DND-41 (cell line): ENCODE measurements around the gene ADCY9.
"Not testable (repeated sequence)": the region's sequence is repeated elsewhere in the genome, so short reads cannot be mapped to it uniquely, and the experiment has no call there.

Experiments
- ATAC-seq: fragments of 200-7000 bp; cut with Tn5 transposase; 3 replicates; pipeline ENCODE4 v1.9.1; 2021; ENCODE audit warnings: low read depth; ENCODE audit not compliant: insufficient read depth
- DNase-seq: peaks from one replicate; pipeline ENCODE4 v3.0.0-alpha.2; 2020
- H2AFZ ChIP-seq: 2 replicates; pipeline ENCODE4 v1.6.0; 2012; ENCODE audit warnings: low read depth, low read length
- H3K27ac ChIP-seq: 2 replicates; pipeline ENCODE4 v1.5.1; 2012; ENCODE audit warnings: low read length, inconsistent platforms
- H3K27me3 ChIP-seq: fragments of 200-600 bp; sonication (generic); 2 replicates; pipeline ENCODE4 v1.6.0; 2012; ENCODE audit warnings: low read length, mild to moderate bottlenecking, inconsistent platforms; ENCODE audit not compliant: insufficient read depth, poor library complexity
- H3K36me3 ChIP-seq: 2 replicates; pipeline ENCODE4 v1.5.1; 2012; ENCODE audit warnings: low read length, inconsistent platforms; ENCODE audit not compliant: insufficient read depth
- H3K4me1 ChIP-seq: 2 replicates; pipeline ENCODE4 v1.5.1; 2012; ENCODE audit warnings: mild to moderate bottlenecking, low read length; ENCODE audit not compliant: insufficient read depth
- H3K4me2 ChIP-seq: 2 replicates; pipeline ENCODE4 v1.6.0; 2012; ENCODE audit warnings: mild to moderate bottlenecking, moderate library complexity, low read length, inconsistent platforms; ENCODE audit not compliant: insufficient read depth
- H3K4me3 ChIP-seq, 2 experiments: fragments of 200-600 bp in 1 of 2; shearing (Covaris generic) in 1 of 2; 2 replicates each; pipeline ENCODE4 v1.5.1; 2012 to 2016; ENCODE audit warnings: inconsistent platforms in 2 of 2, low read length in 2 of 2, mild to moderate bottlenecking in 2 of 2, low read depth in 1 of 2, moderate library complexity in 1 of 2
- H3K79me2 ChIP-seq: 2 replicates; pipeline ENCODE4 v1.6.0; 2012; ENCODE audit warnings: low read length, inconsistent platforms; ENCODE audit not compliant: insufficient read depth
- H3K9ac ChIP-seq: 2 replicates; pipeline ENCODE4 v1.6.0; 2012; ENCODE audit warnings: low read depth, mild to moderate bottlenecking, inconsistent platforms, low read length, moderate library complexity
- H3K9me3 ChIP-seq: 2 replicates; pipeline ENCODE4 v1.5.1; 2012; ENCODE audit warnings: low read length, moderate library complexity, mild to moderate bottlenecking, inconsistent platforms; ENCODE audit not compliant: insufficient read depth, severe bottlenecking
- H4K20me1 ChIP-seq: 2 replicates; pipeline ENCODE4 v1.6.0; 2012; ENCODE audit warnings: low read length; ENCODE audit not compliant: insufficient read depth
- CTCF ChIP-seq: IDR thresholded peaks from 2 replicates; pipeline ENCODE4 v1.5.1; 2012; ENCODE audit warnings: borderline replicate concordance, low read length, moderate library complexity, mild to moderate bottlenecking; ENCODE audit not compliant: poor library complexity, severe bottlenecking; ENCODE audit errors: extremely low read depth
- EZH2 ChIP-seq: IDR thresholded peaks from 3 replicates; pipeline ENCODE4 v1.6.1; 2012; ENCODE audit warnings: borderline replicate concordance, low read depth, mild to moderate bottlenecking, moderate library complexity, low read length, inconsistent platforms; ENCODE audit not compliant: severe bottlenecking

Gene ADCY9

GRCh38 chr16:3961449-3961849 is 154.8 kb downstream of the ADCY9 start:
- Histone ChIP-seq H3K9me3 (no peaks in the 10 kb centered on the region), H3K79me2 (no peaks in the 10 kb centered on the region), H3K4me1 (peaks cover 9% of the 10 kb centered on the region), H3K9ac (no peak overlapping the region), H3K27ac (no peak overlapping the region), H3K4me2 (peak overlapping the region; percentile 50; the same call in 1 of the 2 replicates), H4K20me1 (no peaks in the 10 kb centered on the region), H3K36me3 (no peaks in the 10 kb centered on the region), H2AFZ (no peak overlapping the region), H3K4me3 (no peak overlapping the region), H3K27me3 (peaks cover 3% of the 10 kb centered on the region)
- ATAC-seq (no peak), DNase-seq (no peak)
- TF ChIP-seq EZH2, result no peak

- not testable (repeated sequence) for H3K27ac ChIP-seq, H3K9ac ChIP-seq, H3K36me3 ChIP-seq, H3K4me3 ChIP-seq, H4K20me1 ChIP-seq, H2AFZ ChIP-seq, DNase-seq, H3K27me3 ChIP-seq, H3K79me2 ChIP-seq, H3K9me3 ChIP-seq, H3K4me2 ChIP-seq, H3K4me1 ChIP-seq, ATAC-seq
These were observed 156.2 kb downstream of the ADCY9 start for GRCh38 chr16:3959926-3960590.

GRCh38 chr16:3959148-3959547 is 157.1 kb downstream of the ADCY9 start:
- Histone ChIP-seq H3K9ac (no peak overlapping the region), H3K27me3 (peaks cover 3% of the 10 kb centered on the region), H3K27ac (no peak overlapping the region), H3K36me3 (no peaks in the 10 kb centered on the region), H3K4me1 (peaks cover 9% of the 10 kb centered on the region), H3K4me2 (no peak overlapping the region), H4K20me1 (no peaks in the 10 kb centered on the region), H3K4me3 (no peak overlapping the region), H2AFZ (no peak overlapping the region), H3K9me3 (no peaks in the 10 kb centered on the region), H3K79me2 (no peaks in the 10 kb centered on the region)
- ATAC-seq (no peak), DNase-seq (no peak)
- TF ChIP-seq EZH2 (no peak), CTCF (no peak)

- Histone ChIP-seq H3K36me3 (no peaks in the 10 kb centered on the region), H2AFZ (no peak overlapping the region), H3K27me3 (peaks cover 6% of the 10 kb centered on the region), H3K27ac (no peak overlapping the region), H4K20me1 (no peaks in the 10 kb centered on the region), H3K4me1 (peaks cover 9% of the 10 kb centered on the region), H3K4me2 (no peak overlapping the region), H3K9ac (no peak overlapping the region), H3K4me3 (no peak overlapping the region), H3K9me3 (no peaks in the 10 kb centered on the region), H3K79me2 (no peaks in the 10 kb centered on the region)
- TF ChIP-seq CTCF (no peak), EZH2 (no peak)
- DNase-seq, result no peak
- no peak for ATAC-seq
These were observed 158.8 kb downstream of the ADCY9 start for GRCh38 chr16:3957344-3957980.
